MCF 10A (cell line): Measurements from ENCODE around the gene MRPL9. TPM values are rescaled to one million over a fixed set of nuclear protein-coding genes. Genes with fewer than 3 reads are reported as not detected.

Experiments
- BruUV-seq: library from RNA; stranded (reverse); fragments of 400-500 nt; replicated peaks from 2 replicates; lab custom pipeline; 2021; lab: Mats Ljungman, UMichigan
- CTCF ChIA-PET: fragments of 300-600 bp; sonication (Branson Sonifier 250); formaldehyde crosslinking; extraction: SDS; loops from one replicate; lab custom pipeline; 2021; ENCODE audit warnings: antibody characterized with exemption, inconsistent platforms; lab: Yijun Ruan, JAX
- POLR2A ChIA-PET: fragments of 300-600, 350-650 bp; sonication (Branson Sonifier 250); formaldehyde crosslinking; extraction: SDS; loops from one replicate; lab custom pipeline; 2020; ENCODE audit warnings: antibody characterized with exemption, inconsistent platforms; lab: Yijun Ruan, JAX
- DNase-seq: peaks from one replicate; pipeline ENCODE4 v3.0.0-alpha.2; 2018; ENCODE audit not compliant: unreplicated experiment
- H3K27ac Mint-ChIP-seq: one replicate; pipeline ENCODE4 v1.8.0; 2022; ENCODE audit warnings: mild to moderate bottlenecking, low read depth, mixed read lengths; ENCODE audit not compliant: unreplicated experiment
- H3K27me3 Mint-ChIP-seq: one replicate; pipeline ENCODE4 v1.8.0; 2022; ENCODE audit warnings: mixed read lengths; ENCODE audit not compliant: insufficient read depth, unreplicated experiment
- H3K36me3 Mint-ChIP-seq: one replicate; pipeline ENCODE4 v1.8.0; 2022; ENCODE audit warnings: mild to moderate bottlenecking, moderate library complexity, mixed read lengths; ENCODE audit not compliant: insufficient read depth, unreplicated experiment
- H3K4me1 Mint-ChIP-seq: one replicate; pipeline ENCODE4 v1.8.0; 2022; ENCODE audit warnings: mixed read lengths; ENCODE audit not compliant: insufficient read depth, unreplicated experiment
- H3K4me3 Mint-ChIP-seq: one replicate; pipeline ENCODE4 v1.8.0; 2022; ENCODE audit warnings: mild to moderate bottlenecking, moderate library complexity, mixed read lengths; ENCODE audit not compliant: unreplicated experiment
- H3K9me3 Mint-ChIP-seq: one replicate; pipeline ENCODE4 v1.8.0; 2022; ENCODE audit warnings: mixed read lengths; ENCODE audit not compliant: unreplicated experiment
- CTCF ChIP-seq: fragments of 200-600 bp; IDR thresholded peaks from one replicate; pipeline ENCODE4 v1.8.0; 2022; ENCODE audit warnings: antibody characterized with exemption, mild to moderate bottlenecking; ENCODE audit not compliant: unreplicated experiment
- intact Hi-C: fragments of 100-400 bp; cut with micrococcal nuclease; formaldehyde crosslinking; loops from 2 replicates; pipeline ENCODE4 v1.14.1; 2022
- total RNA-seq: library from RNA; stranded (reverse); gene quantifications from 2 replicates; pipeline ENCODE4 v1.2.3, GENCODE V29; 2022

Gene MRPL9
- total RNA-seq, 1 experiment from 2014 or later: 146 TPM

DNA sequence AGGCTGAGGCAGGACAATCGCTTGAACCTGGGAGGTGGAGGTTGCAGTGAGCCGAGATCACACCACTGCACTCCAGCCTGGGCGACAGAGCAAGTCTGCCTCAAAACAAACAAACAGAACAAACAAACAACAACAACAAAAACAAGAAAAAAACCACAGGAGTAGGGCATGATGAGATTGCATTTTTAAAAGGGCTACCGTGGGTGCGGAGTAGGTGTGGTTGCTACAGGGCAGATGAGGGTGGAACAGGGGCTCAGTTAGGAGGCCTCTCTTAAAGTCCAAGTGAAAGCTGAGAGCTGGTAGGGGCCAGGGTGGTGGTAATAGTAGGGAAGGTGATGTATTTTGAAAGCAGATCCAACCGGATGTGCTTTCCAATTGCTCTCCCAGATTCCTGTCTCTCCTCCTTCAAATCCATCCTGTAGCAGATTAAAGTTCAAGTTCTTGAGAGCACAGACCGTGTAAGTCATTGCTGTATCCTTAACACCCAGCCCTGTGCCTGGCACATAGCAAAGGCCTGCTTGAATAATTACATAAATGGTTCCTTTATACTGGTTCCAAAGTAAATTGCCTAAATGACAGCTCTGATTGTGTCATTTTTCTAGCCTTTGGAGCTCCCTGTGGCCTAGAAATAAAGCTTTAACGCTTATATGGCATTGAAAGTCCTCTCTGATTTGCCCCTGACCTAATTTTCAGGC lies 46.1 kb upstream of the MRPL9 start:
- intact Hi-C loops: no loop called here
- no peak for TF ChIP-seq CTCF
- DNase-seq: no peak
- Mint-ChIP-seq H3K27me3 (peaks cover 42% of the 10 kb centered on the region), H3K4me1 (no peaks in the 10 kb centered on the region), H3K36me3 (no peaks in the 10 kb centered on the region), H3K4me3 (no peak overlapping the region), H3K9me3 (no peaks in the 10 kb centered on the region), H3K27ac (no peak overlapping the region)
- no TSS peak for BruUV-seq
- ChIA-PET POLR2A (interaction anchor here (1.8 kb wide), 1 partner anchor 11 kb away, joined by 4 read pairs; no protein-coding TSS in a partner anchor), CTCF (interaction anchor here (1.3 kb wide), 1 partner anchor 23 kb away, joined by 7 read pairs; no protein-coding TSS in a partner anchor)

DNA sequence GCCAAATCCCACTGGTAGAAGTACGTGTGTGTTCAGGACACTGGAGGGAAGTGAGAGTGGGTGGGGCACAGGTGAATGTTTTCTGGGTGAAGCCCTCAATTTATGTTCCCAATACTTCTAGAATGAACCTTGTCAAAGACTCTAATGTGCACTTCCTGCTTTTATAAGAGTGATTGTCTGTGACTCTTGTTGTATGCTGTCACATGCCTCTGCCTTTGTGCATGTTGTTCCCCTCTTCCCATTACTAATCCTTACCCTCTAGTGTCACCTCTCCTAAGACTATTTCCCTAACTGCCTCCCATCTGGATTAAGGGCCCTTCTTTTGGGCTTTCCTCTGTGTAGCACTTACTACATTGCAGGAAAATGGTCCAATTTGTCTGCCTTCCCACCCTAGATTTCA lies 44.5 kb upstream of the MRPL9 start:
- BruUV-seq: no TSS peak
- POLR2A ChIA-PET: no interaction called here
- peaks cover 59% of the 10 kb centered on the region for H3K27me3 Mint-ChIP-seq
- H3K9me3 Mint-ChIP-seq: no peaks in the 10 kb centered on the region
- no peak for TF ChIP-seq CTCF
- CTCF ChIA-PET: interaction anchor here (1.3 to 2.1 kb wide), 2 partner anchors 25 to 29 kb away, joined by 5 to 7 read pairs; no protein-coding TSS in a partner anchor
- intact Hi-C loops: no loop called here
- no peak overlapping the region for H3K27ac Mint-ChIP-seq
- DNase-seq: no peak
- H3K36me3 Mint-ChIP-seq: no peaks in the 10 kb centered on the region
- H3K4me1 Mint-ChIP-seq: no peaks in the 10 kb centered on the region
- no peak overlapping the region for H3K4me3 Mint-ChIP-seq

DNA sequence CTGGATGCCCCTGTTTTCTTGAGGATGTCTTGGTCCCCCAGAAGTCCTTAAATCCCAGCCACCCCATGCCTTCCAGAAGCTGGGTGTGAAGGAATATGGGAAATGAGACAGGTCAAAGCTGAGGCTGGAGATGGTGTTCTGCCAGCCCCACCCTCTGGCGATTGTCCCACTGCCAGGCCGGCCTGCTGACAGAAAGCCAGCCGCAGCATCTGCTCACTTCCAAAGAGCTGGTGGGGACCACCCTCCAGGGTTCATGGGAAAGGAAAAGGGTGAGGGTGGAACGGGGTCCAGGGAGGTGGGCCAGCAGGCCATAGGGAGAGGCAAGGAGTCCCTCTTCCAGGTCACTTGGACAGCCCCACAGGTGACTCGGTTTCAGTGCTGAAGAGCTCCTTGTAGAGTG lies 43.8 kb upstream of the MRPL9 start:
- no peak overlapping the region for H3K27ac Mint-ChIP-seq
- CTCF ChIA-PET: interaction anchor here (2.1 kb wide), 1 partner anchor 29 kb away, joined by 5 read pairs; no protein-coding TSS in a partner anchor
- H3K27me3 Mint-ChIP-seq: peaks cover 60% of the 10 kb centered on the region

More for the DNA sequence above, 43.8 kb upstream of the MRPL9 start:
- POLR2A ChIA-PET: no interaction called here
- no peak for DNase-seq
- intact Hi-C loops: no loop called here
- BruUV-seq: no TSS peak
- H3K4me3 Mint-ChIP-seq: no peak overlapping the region
- no peak for TF ChIP-seq CTCF
- no peaks in the 10 kb centered on the region for H3K36me3 Mint-ChIP-seq
- no peaks in the 10 kb centered on the region for H3K4me1 Mint-ChIP-seq
- no peaks in the 10 kb centered on the region for H3K9me3 Mint-ChIP-seq
